Measurements from ENCODE around the gene SEC14L3. TPM values are rescaled to one million over a fixed set of nuclear protein-coding genes. Genes with fewer than 3 reads are reported as not detected.

Gene SEC14L3
- total and polyA plus RNA-seq, 10 of the 15 experiments (the other 5 are each of a cell fraction or from before 2014, with no cell fraction given): 0.03 TPM; not detected in 9

DNA sequence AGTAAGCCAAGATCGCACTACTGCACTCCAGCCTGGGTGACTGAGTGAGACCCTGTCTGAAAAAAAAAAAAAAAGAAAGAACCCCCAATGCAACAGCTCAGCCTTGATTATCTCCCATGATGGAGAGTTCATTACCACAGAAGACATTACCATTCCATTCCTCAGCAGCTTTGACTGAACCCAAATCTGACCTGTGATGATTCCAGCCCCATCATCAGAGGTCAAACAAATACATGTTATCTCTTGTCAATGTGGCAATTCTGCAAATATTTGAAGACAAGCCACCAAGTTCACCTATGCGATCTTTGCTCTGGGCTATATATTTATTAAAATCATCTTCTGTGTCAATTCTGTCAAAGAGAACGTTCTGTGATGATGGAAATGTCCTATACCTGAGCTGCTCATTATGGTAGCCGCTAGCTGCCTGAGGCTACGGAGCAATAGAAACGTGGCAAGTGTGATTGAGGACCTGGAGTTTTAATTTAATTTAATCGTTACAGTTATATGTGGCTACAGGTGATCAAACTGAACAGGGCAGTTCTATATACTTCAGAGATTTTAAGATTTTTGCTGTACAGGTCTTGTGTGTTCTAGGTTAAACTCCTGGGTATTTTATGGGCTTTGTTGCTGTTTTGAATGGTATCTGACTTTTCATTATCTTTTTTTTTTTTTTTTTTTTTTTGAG lies 25.8 kb upstream of the SEC14L3 start:
- Histone ChIP-seq H3K4me2 (ENCODE audit: control insufficient read depth, insufficient read depth) (no peak overlapping the region), H3K4me1 (ENCODE audit: control insufficient read depth, insufficient read depth, low read length) (no peaks in the 10 kb centered on the region), H3K4me3 (no peak overlapping the region), H2AFZ (ENCODE audit: control insufficient read depth, low read depth, low read length) (no peak overlapping the region), H3K36me3 (ENCODE audit: control insufficient read depth in 2 of 2, insufficient read depth in 2 of 2, low read length in 1 of 2) (no peaks in the 10 kb centered on the region), H3K79me2 (ENCODE audit: control insufficient read depth, insufficient read depth, low read length) (no peaks in the 10 kb centered on the region), H4K20me1 (ENCODE audit: control insufficient read depth, insufficient read depth) (no peaks in the 10 kb centered on the region), H3K27ac (ENCODE audit: control insufficient read depth, insufficient read depth) (no peak overlapping the region), H3K27me3 (replicated peaks in 1 of 2; ENCODE audit: control insufficient read depth in 2 of 2, insufficient read depth in 2 of 2, low read length in 1 of 2) (no peaks in the 10 kb centered on the region; a peak in 1 of 4 replicates), H3K9me3 (replicated peaks; ENCODE audit: control insufficient read depth, insufficient read depth, low read length) (no peaks in the 10 kb centered on the region), H3K9ac (ENCODE audit: control insufficient read depth, insufficient read depth, low read length) (no peak overlapping the region)
- ATAC-seq (no peak), DNase-seq (ENCODE audit: low read depth, low spot score) (no peak), FAIRE-seq (no peak)
- BruUV-seq (replicated peaks): no TSS peak
- ChIA-PET SMC1A (ENCODE audit: uncharacterized antibody, unreplicated experiment) (interaction anchor here (0.7 kb wide), 1 partner anchor 229 kb away, joined by 4 read pairs; no protein-coding TSS in a partner anchor), RAD21 (ENCODE audit: unreplicated experiment) (interaction anchor here (0.6 kb wide), 1 partner anchor 49 kb away, joined by 3 read pairs; the partner anchor contains the start of gene SEC14L6), CTCF (interaction anchor here (1.6 kb wide), 1 partner anchor 13 kb away, joined by 3 read pairs; no protein-coding TSS in a partner anchor), POLR2A (no interaction called here)
- TF ChIP-seq, protein P1, sequence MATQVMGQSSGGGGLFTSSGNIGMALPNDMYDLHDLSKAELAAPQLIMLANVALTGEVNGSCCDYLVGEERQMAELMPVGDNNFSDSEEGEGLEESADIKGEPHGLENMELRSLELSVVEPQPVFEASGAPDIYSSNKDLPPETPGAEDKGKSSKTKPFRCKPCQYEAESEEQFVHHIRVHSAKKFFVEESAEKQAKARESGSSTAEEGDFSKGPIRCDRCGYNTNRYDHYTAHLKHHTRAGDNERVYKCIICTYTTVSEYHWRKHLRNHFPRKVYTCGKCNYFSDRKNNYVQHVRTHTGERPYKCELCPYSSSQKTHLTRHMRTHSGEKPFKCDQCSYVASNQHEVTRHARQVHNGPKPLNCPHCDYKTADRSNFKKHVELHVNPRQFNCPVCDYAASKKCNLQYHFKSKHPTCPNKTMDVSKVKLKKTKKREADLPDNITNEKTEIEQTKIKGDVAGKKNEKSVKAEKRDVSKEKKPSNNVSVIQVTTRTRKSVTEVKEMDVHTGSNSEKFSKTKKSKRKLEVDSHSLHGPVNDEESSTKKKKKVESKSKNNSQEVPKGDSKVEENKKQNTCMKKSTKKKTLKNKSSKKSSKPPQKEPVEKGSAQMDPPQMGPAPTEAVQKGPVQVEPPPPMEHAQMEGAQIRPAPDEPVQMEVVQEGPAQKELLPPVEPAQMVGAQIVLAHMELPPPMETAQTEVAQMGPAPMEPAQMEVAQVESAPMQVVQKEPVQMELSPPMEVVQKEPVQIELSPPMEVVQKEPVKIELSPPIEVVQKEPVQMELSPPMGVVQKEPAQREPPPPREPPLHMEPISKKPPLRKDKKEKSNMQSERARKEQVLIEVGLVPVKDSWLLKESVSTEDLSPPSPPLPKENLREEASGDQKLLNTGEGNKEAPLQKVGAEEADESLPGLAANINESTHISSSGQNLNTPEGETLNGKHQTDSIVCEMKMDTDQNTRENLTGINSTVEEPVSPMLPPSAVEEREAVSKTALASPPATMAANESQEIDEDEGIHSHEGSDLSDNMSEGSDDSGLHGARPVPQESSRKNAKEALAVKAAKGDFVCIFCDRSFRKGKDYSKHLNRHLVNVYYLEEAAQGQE (IDR thresholded peaks at IDR 0.05; ENCODE audit: low read depth, low read length): no peak
- TF ChIP-seq CHD2 (IDR thresholded peaks at IDR 0.05; ENCODE audit: borderline replicate concordance, low read depth, low read length) (no peak), MXI1 (IDR thresholded peaks at IDR 0.05; ENCODE audit: low read depth, low read length) (no peak)
- WGBS (ENCODE audit: insufficient coverage, insufficient replicate concordance, low lambda C conversion rate, missing lambda C conversion rate): 39% methylated on average over 7 of the region's 7 CpGs
- intact Hi-C loops (cut with micrococcal nuclease; ENCODE audit: unreplicated experiment) (no loop called here), in situ Hi-C loops (cut with MboI) (no loop called here)

Measured in GM12878 (cell line).